Activated T-helper 2 cell treated with anti-CD3 and anti-CD28 coated beads, Interferon-gamma antibody, Interleukin-2, Interleukin-4, amounts not matched to agents 10 μg/mL and 5 μg/mL and 100 μg/mL, durations not matched to agents 14 hours and 24 hours and 36 hours (primary cell): ENCODE results near the gene CTSZ. TPM values are rescaled to one million over a fixed set of nuclear protein-coding genes. Genes with fewer than 3 reads are reported as not detected.

ENCODE experiments used
- DNase-seq: peaks from one replicate; pipeline ENCODE4 v3.0.0; 2021; ENCODE audit warnings: low spot score
- H3K27ac Mint-ChIP-seq: one replicate; pipeline ENCODE4 v1.8.0; 2021; ENCODE audit warnings: mixed read lengths
- H3K27me3 Mint-ChIP-seq: one replicate; pipeline ENCODE4 v1.8.0; 2021; ENCODE audit warnings: low read depth, mixed read lengths
- H3K36me3 Mint-ChIP-seq: one replicate; pipeline ENCODE4 v1.8.0; 2021; ENCODE audit warnings: low read depth, mixed read lengths
- H3K4me1 Mint-ChIP-seq: one replicate; pipeline ENCODE4 v1.8.0; 2021; ENCODE audit warnings: low read depth, mixed read lengths
- H3K4me3 Mint-ChIP-seq: one replicate; pipeline ENCODE4 v1.8.0; 2021; ENCODE audit warnings: low read depth, mild to moderate bottlenecking, moderate library complexity, mixed read lengths
- H3K9me3 Mint-ChIP-seq: one replicate; pipeline ENCODE4 v1.8.0; 2021; ENCODE audit warnings: mixed read lengths
- intact Hi-C: fragments of 100-400 bp; cut with micrococcal nuclease; formaldehyde crosslinking; loops from one replicate; pipeline ENCODE4 v1.15.1; 2023
- total RNA-seq: library from RNA; stranded (reverse); gene quantifications from 2 replicates; pipeline ENCODE4 v1.2.3, GENCODE V29; 2022

Gene CTSZ
- total RNA-seq, 1 donor from 2014 or later = 62.0 TPM

DNA sequence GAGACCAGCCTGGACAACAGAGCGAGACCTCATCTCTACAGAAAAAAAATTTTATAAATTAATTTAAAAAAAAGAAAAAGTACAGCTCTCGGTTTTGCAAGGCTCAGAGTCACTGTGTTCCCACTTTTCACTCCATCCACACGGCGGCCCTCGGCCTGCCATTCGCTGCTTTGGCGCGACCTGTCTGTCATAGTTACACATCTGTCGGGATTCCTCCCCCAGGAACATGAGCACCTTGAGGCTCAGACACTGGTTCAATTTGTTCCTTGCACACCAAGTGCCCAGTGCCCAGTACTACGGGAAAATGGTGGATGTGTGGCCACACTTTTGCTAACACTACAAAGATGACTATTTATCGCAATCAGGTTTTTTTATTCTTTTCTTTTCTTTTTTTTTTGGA, 8.4 kb downstream of the CTSZ start:
- Mint-ChIP-seq H3K36me3 (peaks cover 61% of the 10 kb centered on the region), H3K4me1 (peaks cover 3% of the 10 kb centered on the region), H3K4me3 (no peak overlapping the region), H3K27ac (no peak overlapping the region), H3K27me3 (no peaks in the 10 kb centered on the region), H3K9me3 (no peaks in the 10 kb centered on the region)
- intact Hi-C loops = no loop called here
- DNase-seq = no peak

DNA sequence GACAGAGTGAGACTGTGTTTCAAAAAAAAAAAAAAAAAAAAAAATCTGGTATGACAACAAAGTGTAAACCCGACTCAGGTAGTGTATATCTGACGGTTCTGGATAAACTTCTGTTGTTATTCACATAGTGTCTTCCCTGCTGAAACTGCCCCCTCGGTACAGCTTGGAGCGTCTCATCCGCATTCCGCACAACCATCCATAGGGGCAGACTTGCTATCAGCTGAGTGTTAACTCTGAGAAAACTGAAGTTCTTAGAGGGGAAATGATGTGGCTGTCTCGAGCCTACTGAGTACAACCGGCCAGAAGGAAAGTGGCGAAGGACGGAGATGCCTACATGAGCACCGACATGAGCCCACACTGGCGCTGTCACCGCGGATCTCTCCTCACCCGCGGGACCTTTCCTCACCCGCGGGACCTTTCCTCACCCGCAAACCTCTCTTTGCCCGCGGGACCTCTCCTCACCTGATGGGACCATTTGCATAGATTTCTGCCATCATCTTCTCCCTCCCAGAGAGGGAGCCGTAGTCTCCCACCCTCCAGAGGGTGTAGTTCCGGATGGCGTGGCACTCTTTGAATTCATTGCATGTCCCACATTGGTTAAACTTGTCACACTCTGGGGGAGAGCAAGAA, 9.8 kb downstream of the CTSZ start:
- Mint-ChIP-seq H3K27ac (no peak overlapping the region), H3K36me3 (peaks cover 61% of the 10 kb centered on the region), H3K27me3 (no peaks in the 10 kb centered on the region), H3K4me3 (no peak overlapping the region), H3K4me1 (no peaks in the 10 kb centered on the region), H3K9me3 (no peaks in the 10 kb centered on the region)
- intact Hi-C loops = no loop called here
- DNase-seq = no peak

DNA sequence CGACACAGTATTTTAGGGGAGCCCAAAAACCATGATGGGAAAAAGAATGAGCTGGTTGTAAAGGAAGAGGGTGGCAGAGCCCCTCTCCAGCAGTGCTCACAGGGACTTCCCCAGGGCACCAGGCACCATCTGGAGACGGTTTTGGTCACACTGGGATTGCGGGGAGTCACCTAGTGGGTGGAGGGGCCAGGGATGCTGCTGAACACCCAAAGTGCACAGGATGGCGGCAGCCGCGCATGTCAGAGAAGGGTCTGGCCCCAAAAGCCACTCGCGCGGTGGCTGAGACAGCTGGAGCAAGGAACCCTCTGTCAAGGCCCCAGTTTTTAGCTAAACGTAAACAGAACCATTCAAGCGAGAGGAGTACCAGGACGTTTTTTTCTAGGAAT, 10.8 kb downstream of the CTSZ start:
- DNase-seq = no peak
- intact Hi-C loops = no loop called here
- H3K4me1 Mint-ChIP-seq = no peaks in the 10 kb centered on the region
- no peaks in the 10 kb centered on the region for H3K9me3 Mint-ChIP-seq
- H3K27ac Mint-ChIP-seq = no peak overlapping the region
- H3K27me3 Mint-ChIP-seq = no peaks in the 10 kb centered on the region
- H3K36me3 Mint-ChIP-seq = peaks cover 64% of the 10 kb centered on the region
- H3K4me3 Mint-ChIP-seq = no peak overlapping the region

DNA sequence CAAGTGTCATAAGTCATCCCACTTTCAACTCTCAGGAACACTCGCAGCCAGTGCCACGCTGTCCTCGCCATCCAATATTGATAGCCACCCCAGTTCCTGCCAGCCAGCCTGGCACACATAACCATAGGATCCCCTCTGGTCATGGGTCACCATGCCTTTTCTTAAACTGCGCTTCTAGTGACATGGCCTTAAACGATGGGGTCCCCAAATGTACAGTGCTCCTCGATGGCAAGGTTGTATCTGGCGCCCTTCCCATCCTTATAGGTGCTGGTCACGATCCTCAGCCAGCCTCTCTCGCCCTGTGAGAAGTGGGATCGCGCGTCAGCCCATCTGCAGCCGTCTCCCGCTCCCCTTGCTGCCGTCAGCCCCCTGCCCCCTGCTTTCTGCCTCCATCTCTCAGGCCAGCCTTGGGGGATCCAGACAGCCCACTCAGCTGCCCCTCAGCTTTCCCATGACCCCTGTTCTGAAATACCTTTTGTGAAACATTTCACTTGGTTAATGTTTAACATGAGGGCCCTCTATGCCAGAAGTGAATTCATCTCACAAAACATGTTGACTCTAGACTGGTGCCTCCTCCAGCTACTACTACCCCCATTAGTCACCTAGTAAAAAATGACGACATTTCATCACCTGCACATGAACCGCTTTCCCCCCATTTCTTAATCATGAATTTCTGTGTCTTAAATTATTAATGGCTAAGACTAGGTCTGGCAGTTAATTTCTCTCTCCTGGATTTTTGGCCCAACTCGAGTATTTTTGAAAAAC, 11.4 kb downstream of the CTSZ start:
- H3K27ac Mint-ChIP-seq = no peak overlapping the region
- H3K9me3 Mint-ChIP-seq = no peaks in the 10 kb centered on the region
- no peak for DNase-seq
- no peaks in the 10 kb centered on the region for H3K4me1 Mint-ChIP-seq
- H3K4me3 Mint-ChIP-seq = no peak overlapping the region
- no peaks in the 10 kb centered on the region for H3K27me3 Mint-ChIP-seq
- intact Hi-C loops = no loop called here
- H3K36me3 Mint-ChIP-seq = peaks cover 69% of the 10 kb centered on the region

DNA sequence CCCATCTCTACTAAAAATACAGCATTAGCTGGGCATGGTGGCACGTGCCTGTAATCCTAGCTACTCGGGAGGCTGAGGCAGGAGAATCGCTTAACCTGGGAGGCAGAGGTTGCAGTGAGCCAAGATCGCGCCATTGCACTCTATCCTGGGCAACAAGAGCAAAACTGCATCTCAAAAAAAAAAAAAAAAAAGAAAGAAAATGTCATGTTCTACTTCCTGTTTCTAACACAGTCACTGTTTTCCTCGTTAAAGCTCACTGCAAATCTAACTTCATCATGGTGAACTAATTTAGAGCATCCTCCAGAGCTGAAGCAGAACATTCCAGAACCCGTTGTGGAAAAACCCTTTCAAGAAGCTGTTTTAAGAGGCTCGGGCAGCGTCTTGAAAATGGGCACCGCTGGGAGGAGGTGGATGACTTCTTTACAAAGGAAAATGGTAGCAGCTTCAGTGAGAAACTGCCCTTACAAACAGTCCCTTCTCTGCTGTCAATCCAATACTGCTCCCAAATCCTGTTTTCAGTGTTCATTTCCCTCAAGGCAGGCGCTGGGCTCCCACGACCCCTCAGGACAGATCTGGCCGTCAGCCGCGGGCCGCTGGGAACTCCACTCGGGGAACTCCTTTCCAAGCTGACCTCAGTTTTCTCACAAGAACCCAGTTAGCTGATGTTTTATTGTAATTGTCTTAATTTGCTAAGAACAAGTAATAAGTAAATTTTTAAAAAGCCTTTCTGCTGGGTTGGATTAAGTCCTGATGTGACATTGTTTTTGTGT, 12.5 kb downstream of the CTSZ start:
- H3K9me3 Mint-ChIP-seq = no peaks in the 10 kb centered on the region
- no peak overlapping the region for H3K4me3 Mint-ChIP-seq
- peaks cover 74% of the 10 kb centered on the region for H3K36me3 Mint-ChIP-seq
- H3K4me1 Mint-ChIP-seq = no peaks in the 10 kb centered on the region
- peak overlapping the region; percentile 46 for H3K27ac Mint-ChIP-seq
- DNase-seq = no peak
- intact Hi-C loops = no loop called here
- H3K27me3 Mint-ChIP-seq = no peaks in the 10 kb centered on the region

DNA sequence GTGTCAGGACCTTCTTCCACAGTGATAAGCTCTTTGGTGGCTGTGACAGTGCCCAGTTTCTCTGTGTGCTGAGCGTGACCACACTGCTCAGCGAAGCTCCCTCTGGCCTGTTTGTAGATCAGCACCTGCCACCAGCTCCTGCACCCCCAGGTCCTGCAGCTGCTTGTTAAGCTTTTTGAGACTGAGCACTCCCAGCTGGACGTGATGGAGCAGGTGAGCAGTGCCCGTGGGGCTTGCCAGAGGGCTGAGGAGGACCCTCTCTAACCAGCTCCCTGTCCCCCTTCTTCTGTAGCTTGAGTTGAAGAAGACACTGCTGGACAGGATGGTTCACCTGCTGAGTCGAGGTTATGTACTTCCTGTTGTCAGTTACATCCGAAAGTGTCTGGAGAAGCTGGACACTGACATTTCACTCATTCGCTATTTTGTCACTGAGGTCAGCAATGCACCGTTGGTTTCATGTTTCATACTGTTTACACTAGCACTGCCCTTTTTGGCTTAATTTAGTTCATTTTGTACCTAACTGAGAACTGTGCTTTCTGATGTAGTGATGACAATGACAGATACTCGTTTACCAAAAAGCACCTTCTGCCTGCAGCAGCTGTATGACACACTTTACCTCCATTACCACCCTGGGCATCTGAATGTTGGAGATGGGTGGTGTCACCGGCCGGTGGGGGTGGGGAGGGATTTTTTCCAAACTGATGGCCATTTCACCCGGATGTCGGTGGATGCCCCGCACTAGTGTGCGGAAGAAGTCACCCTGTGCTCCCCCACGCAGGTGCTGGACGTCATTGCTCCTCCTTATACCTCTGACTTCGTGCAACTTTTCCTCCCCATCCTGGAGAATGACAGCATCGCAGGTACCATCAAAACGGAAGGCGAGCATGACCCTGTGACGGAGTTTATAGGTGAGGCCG, 13.5 kb downstream of the CTSZ start:
- Mint-ChIP-seq H3K36me3 (peaks cover 81% of the 10 kb centered on the region), H3K27ac (no peak overlapping the region)
- intact Hi-C loops = no loop called here

DNA sequence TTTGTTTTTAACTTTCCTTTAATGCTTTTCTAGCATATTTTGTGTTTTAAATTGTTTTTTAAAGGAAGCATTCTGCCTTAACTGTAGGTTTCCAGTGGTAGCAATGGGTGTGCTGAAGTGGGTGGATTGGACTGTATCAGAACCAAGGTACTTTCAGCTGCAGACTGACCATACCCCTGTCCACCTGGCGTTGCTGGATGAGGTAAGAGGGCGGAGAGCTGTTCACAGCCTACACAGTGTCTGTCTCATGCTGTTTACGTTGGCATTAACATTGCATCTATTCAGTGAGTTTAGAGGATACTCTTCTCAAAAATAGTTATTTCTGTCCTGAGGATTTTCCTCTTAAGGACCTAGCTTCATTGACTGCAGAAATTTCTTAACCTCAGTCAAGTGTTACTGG, 14.1 kb downstream of the CTSZ start:
- H3K27ac Mint-ChIP-seq = no peak overlapping the region
- H3K36me3 Mint-ChIP-seq = peaks cover 86% of the 10 kb centered on the region
- H3K4me3 Mint-ChIP-seq = no peak overlapping the region
- intact Hi-C loops = no loop called here
- no peaks in the 10 kb centered on the region for H3K9me3 Mint-ChIP-seq
- H3K4me1 Mint-ChIP-seq = no peaks in the 10 kb centered on the region
- DNase-seq = no peak
- no peaks in the 10 kb centered on the region for H3K27me3 Mint-ChIP-seq

More for the DNA sequence above, 13.5 kb downstream of the CTSZ start:
- Mint-ChIP-seq H3K4me1 (no peaks in the 10 kb centered on the region), H3K27me3 (no peaks in the 10 kb centered on the region), H3K4me3 (no peak overlapping the region), H3K9me3 (no peaks in the 10 kb centered on the region)
- no peak for DNase-seq

DNA sequence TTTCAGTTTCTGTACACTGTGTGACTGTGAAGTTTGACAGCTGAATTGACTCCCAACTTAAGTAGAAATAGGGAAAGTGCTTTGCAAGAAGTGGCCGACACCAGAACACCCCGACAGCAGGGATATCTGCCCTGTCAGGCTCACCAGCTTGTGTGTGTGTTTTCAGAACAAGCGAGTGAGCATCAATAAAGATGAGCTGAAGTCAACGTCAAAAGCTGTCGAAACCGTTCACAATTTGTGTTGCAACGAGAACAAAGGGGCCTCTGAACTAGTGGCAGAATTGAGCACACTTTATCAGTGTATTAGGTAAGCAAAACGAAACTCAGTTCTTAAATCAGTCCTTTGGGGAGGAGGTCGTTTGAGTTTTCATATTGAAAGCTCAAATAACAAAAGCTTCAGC, 15.3 kb downstream of the CTSZ start:
- no peak for DNase-seq
- Mint-ChIP-seq H3K27me3 (no peaks in the 10 kb centered on the region), H3K4me1 (peaks cover 6% of the 10 kb centered on the region), H3K9me3 (no peaks in the 10 kb centered on the region), H3K4me3 (no peak overlapping the region), H3K36me3 (peaks cover 88% of the 10 kb centered on the region), H3K27ac (no peak overlapping the region)
- intact Hi-C loops = no loop called here

DNA sequence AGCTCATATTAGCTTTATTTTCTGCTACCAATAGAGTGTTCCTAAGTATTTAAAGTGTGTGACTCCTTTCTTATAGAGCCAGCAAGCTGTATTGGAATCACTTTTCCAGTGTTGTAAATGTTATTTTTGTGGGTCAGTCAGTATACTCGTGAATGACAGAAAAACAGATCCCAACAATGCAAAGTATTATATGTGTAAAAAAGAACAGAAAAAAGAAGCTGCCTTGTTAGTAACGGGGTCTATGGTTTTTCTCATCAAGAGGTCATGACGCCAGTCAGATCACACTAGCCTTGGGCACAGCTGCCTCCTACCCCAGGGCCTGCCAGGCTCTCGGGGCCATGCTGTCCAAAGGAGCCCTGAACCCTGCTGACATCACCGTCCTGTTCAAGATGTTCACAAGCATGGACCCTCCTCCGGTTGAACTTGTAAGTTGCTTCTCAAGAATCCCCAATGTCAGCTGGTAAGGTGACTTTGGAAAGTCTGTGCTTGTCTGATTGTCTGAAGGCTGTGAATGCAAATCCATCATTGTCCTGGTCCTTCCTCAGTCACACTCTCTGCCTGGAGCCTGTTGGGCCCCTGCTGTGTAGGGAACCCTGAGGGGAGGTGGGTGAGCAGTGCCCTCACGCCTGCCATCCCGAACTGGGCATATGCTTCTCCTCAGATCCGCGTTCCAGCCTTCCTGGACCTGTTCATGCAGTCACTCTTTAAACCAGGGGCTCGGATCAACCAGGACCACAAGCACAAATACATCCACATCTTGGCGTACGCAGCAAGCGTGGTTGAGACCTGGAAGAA, 16.2 kb downstream of the CTSZ start:
- intact Hi-C loops = no loop called here
- Mint-ChIP-seq H3K36me3 (peaks cover 87% of the 10 kb centered on the region), H3K9me3 (no peaks in the 10 kb centered on the region)

DNA sequence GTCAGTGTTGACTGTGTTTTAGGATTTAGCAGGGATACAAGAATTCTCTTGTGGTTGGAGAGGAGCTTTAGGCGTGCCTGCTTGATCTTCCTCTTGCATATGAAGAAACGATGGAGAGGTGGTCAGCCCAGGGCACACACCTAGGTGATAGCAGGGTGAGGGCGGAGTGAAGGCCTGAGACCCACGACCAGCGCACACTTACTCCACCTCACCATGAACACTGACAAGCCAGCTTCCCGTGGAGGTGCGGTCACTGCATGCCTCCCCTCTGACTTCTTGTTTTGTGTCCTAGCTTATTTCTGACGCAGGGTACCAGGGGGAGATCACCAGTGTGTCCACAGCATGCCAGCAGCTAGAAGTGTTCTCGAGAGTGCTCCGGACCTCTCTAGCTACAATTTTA, 17.9 kb downstream of the CTSZ start:
- H3K27me3 Mint-ChIP-seq = no peaks in the 10 kb centered on the region
- H3K27ac Mint-ChIP-seq = no peak overlapping the region
- intact Hi-C loops = loop anchor here (10.0 kb wide), 1 partner anchor 334 kb away; the partner anchor contains the start of gene STX16
- no peak for DNase-seq
- H3K36me3 Mint-ChIP-seq = peaks cover 81% of the 10 kb centered on the region
- no peak overlapping the region for H3K4me3 Mint-ChIP-seq
- H3K9me3 Mint-ChIP-seq = no peaks in the 10 kb centered on the region
- peaks cover 21% of the 10 kb centered on the region for H3K4me1 Mint-ChIP-seq

More for the DNA sequence above, 16.2 kb downstream of the CTSZ start:
- H3K27me3 Mint-ChIP-seq = no peaks in the 10 kb centered on the region
- no peak overlapping the region for H3K27ac Mint-ChIP-seq
- no peak for DNase-seq
- H3K4me1 Mint-ChIP-seq = peaks cover 12% of the 10 kb centered on the region
- no peak overlapping the region for H3K4me3 Mint-ChIP-seq

DNA sequence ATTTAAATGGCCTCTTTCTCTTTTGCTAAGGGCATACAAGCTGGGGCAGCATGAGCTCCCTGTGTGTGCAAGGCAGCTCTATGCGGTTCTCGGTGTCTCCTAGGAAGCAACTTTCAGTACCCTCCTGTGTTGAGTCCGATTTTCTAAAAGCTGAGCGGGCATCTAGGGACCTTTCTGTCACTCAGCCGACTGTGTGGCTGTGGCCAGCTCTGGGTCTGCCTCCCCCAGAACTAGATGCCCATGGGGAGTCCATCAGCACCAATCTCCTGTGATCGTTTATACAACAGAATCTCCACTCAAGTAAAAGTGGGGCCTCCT, 18.5 kb downstream of the CTSZ start:
- H3K27me3 Mint-ChIP-seq = no peaks in the 10 kb centered on the region

More for the DNA sequence above, 18.5 kb downstream of the CTSZ start:
- DNase-seq = no peak
- Mint-ChIP-seq H3K4me1 (peaks cover 28% of the 10 kb centered on the region), H3K36me3 (peaks cover 81% of the 10 kb centered on the region), H3K9me3 (no peaks in the 10 kb centered on the region), H3K4me3 (no peak overlapping the region), H3K27ac (no peak overlapping the region)
- intact Hi-C loops = loop anchor here (10.0 kb wide), 1 partner anchor 334 kb away; the partner anchor contains the start of gene STX16
